Medulla oblongata (tissue), 1 donor: ENCODE results near the gene NOXO1.

Experiments used
- DNase-seq: peaks from one replicate; pipeline ENCODE4 v3.0.0-alpha.2; 2015; ENCODE audit errors: extremely low spot score

NOXO1 gene

GRCh38 chr16:1997494-1998359 lies 16.5 kb upstream of the NOXO1 start:
- DNase-seq: no peak

- DNase-seq: no peak
Observed at GRCh38 chr16:1993731-1994131, 12.5 kb upstream of the NOXO1 start.

- DNase-seq: no peak
Observed at GRCh38 chr16:1992704-1993317, 11.5 kb upstream of the NOXO1 start.

GRCh38 chr16:1991948-1992703 lies 10.9 kb upstream of the NOXO1 start:
- peak; percentile 79 for DNase-seq

DNA sequence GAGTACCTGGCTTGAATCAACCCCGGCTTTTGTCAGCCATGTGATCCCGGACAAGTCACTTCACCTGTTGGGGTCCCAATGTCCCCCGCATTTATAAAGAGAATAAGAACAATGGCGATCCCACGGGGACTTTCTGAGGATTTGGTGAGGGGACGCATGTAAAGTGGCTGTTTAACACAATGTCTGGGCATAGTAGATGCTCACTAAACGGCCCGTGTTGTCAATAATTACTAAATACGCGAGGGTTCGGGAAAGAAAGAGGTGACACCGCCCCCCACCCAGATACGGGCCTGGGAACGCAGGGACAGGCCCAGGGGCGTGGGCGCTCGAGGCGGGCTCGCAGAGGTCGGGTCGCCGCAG lies 10.3 kb upstream of the NOXO1 start:
- DNase-seq: no peak

GRCh38 chr16:1991135-1991551 lies 9.9 kb upstream of the NOXO1 start:
- no peak for DNase-seq

DNA sequence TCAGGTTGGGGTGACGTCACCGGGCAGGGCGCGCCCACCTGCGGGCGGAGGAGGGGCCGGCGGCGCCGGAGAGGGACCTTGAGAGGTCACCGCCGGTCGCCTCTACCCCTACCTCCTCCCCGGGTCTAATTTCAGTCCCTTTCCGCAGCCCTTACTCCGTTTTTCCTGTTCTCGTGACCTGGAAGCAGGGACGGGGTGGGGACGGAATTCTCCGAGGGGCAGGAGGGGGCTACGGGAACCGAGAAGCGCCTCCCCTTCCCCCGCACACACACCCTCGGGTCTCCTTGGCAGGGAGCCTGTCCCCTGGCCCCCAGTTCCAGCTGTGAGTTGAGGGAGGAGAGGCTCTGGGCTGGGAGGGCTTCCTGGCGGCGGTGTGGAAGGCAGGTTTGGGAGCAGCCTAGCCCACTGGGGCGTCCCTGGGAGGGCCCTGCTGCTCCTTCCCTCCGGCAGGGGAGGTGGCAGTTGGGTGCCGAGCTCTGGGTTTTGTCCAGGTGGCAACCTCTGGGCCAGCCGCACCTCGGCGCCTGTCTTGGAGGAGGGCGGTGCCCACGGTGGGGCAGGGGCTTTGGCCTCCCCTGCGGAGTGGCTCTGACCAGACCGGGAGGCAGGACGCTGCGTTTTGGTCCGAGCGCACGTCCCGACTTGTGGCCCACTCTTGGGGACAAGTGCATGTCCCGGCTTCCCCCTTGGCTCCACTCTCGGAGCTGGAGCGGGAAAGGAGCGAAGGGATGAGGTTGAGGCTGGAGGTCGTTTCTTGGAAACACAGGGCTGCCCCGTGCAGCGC lies 9.3 kb upstream of the NOXO1 start:
- no peak for DNase-seq

DNA sequence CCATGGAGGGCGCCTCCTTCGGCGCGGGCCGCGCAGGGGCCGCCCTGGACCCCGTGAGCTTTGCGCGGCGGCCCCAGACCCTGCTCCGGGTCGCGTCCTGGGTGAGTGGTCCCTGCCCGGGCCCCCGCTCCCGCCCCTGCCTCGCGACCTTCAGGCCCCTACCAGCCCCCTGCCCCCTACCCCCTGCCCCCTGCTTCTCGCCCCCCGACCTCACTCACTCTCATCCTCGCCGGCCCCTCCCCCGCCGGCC lies 8.8 kb upstream of the NOXO1 start:
- no peak for DNase-seq

GRCh38 chr16:1989209-1990100 lies 8.2 kb upstream of the NOXO1 start, which contains the start of gene SYNGR3:
Gene SYNGR3, plus strand, starts transcription at chr16:1989970. Its CDS starts 133 bp downstream, at chr16:1990103.
- no peak for DNase-seq

- DNase-seq: no peak
Observed at GRCh38 chr16:1987198-1987597, 5.9 kb upstream of the NOXO1 start.

DNA sequence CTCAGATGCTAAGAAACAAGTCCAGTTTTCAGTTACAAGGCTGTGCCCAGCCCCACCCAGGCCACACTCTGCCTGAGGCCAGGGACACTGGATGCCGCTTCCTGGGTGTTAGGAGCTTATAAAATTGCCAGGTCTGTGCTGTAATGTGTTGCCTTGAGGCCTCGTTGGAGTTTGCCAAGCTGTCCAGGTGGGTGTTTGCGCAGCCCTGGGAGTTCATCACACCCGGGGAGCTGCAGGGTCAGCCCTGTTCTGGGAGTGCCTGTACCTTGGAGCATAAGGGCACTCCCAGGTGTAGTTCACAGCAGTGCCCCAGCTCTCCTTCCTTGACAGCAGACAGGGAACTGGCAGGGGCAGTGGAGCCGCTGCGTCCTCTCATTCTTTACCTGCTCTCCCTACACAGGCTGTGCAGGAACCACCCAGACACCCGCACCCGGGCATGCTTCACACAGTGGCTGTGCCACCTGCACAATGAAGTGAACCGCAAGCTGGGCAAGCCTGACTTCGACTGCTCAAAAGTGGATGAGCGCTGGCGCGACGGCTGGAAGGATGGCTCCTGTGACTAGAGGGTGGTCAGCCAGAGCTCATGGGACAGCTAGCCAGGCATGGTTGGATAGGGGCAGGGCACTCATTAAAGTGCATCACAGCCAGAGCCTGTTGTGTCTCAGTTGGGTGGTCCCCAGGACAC lies 4.3 kb upstream of the NOXO1 start:
- DNase-seq: no peak

DNA sequence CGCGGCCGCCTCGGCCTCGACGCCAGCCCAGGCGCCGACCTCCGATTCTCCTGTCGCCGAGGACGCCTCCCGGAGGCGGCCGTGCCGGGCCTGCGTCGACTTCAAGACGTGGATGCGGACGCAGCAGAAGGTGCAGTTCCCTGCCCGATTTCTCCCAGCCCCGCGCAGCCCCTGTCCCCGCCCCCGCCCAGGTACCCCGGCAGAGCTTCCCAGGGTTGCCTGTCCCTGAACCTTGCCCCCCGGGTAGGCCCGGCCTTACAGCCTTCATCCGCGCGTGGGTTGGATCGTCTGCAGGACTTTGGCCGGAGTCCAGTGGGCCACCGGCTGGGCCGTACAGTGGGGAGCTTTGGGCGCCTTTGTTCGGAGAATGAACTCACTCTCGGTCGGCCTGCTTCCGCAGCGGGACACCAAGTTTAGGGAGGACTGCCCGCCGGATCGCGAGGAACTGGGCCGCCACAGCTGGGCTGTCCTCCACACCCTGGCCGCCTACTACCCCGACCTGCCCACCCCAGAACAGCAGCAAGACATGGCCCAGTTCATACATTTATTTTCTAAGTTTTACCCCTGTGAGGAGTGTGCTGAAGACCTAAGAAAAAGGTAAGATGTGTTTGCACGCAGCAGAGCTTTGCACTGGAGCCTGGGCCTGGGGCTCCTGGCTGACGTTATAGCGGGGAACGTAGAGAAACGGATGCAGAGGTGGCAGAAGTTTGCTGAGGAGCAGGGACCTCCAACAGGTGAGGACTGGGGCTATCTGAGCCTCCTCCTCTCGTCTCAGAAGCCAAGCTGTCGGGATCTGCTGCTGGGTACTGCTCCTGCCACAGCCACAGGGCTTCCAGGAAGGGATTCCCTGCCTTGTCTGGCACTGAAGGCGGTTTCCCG lies 3.3 kb upstream of the NOXO1 start:
- DNase-seq: no peak

- DNase-seq: peak; percentile 92
Observed at GRCh38 chr16:1983544-1984346, 2.5 kb upstream of the NOXO1 start, which contains the start of gene GFER. Gene GFER, plus strand, starts transcription at chr16:1984193. Its CDS starts 26 bp downstream, at chr16:1984219.

GRCh38 chr16:1982991-1983543 lies 1.8 kb upstream of the NOXO1 start:
- no peak for DNase-seq

GRCh38 chr16:1982013-1982433 lies 754 bp upstream of the NOXO1 start:
- DNase-seq: peak; percentile 63

GRCh38 chr16:1980770-1981087 lies 540 bp downstream of the NOXO1 start:
- DNase-seq: no peak

GRCh38 chr16:1980030-1980769 lies 1.1 kb downstream of the NOXO1 start:
- no peak for DNase-seq
